GM13976 (cell line): Measurements from ENCODE around the gene CUL5.
"Not testable (repeated sequence)": the region's sequence is repeated elsewhere in the genome, so short reads cannot be mapped to it uniquely, and the experiment has no call there.

Experiments
- DNase-seq: peaks from one replicate; pipeline ENCODE4 v3.0.0; 2012; ENCODE audit warnings: low spot score
- CTCF ChIP-seq: IDR thresholded peaks from 2 replicates; pipeline ENCODE4 v1.5.1; 2012; ENCODE audit warnings: borderline replicate concordance, mild to moderate bottlenecking; ENCODE audit not compliant: insufficient read depth; ENCODE audit errors: extremely low read depth, missing control alignments, control extremely low read depth
- in situ Hi-C: fragments of 300-500 bp; cut with MboI; formaldehyde crosslinking; loops from one replicate; pipeline ENCODE4 v1.12.0; 2022; ENCODE audit warnings: low sequenced_read_pairs, mixed read lengths, inconsistent platforms; ENCODE audit not compliant: unreplicated experiment

CUL5 gene

GRCh38 chr11:108121274-108122155, 112.8 kb downstream of the CUL5 start, which contains the start of gene ACAT1:
Gene ACAT1 (plus strand): TSS chr11:108121567. CDS start chr11:108121607, 40 bp downstream.
- in situ Hi-C loops = no loop called here
- peak; percentile 94 for DNase-seq
- TF ChIP-seq CTCF = no peak

- no peak for TF ChIP-seq CTCF
- in situ Hi-C loops = no loop called here
- no peak for DNase-seq
Measured at GRCh38 chr11:108122166-108122628, 113.5 kb downstream of the CUL5 start.

GRCh38 chr11:108125096-108125495, 116.4 kb downstream of the CUL5 start:
- in situ Hi-C loops = no loop called here
- no peak for DNase-seq
- no peak for TF ChIP-seq CTCF

- in situ Hi-C loops = no loop called here
- no peak for DNase-seq
- TF ChIP-seq CTCF = no peak
Measured at GRCh38 chr11:108128772-108129171, 120.1 kb downstream of the CUL5 start.

- in situ Hi-C loops = no loop called here
- TF ChIP-seq CTCF = no peak
- DNase-seq = no peak
Measured at GRCh38 chr11:108131993-108132392, 123.3 kb downstream of the CUL5 start.

GRCh38 chr11:108132993-108133538, 124.4 kb downstream of the CUL5 start:
- DNase-seq, in situ Hi-C loops: not testable (repeated sequence)
